ENCODE results near the gene SLIT3. TPM values are rescaled to one million over a fixed set of nuclear protein-coding genes. Genes with fewer than 3 reads are reported as not detected.

The SLIT3 gene
- total RNA-seq, 1 experiment from 2014 or later, result not detected

GRCh38 chr5:168837852-168838251 lies 463.1 kb downstream of the SLIT3 start:
- Histone ChIP-seq H3K4me3 (no peak overlapping the region), H2AFZ (no peak overlapping the region), H3K27ac (no peak overlapping the region), H3K36me3 (ENCODE audit: low read depth) (no peaks in the 10 kb centered on the region), H3K9me2 (ENCODE audit: insufficient read depth) (no peaks in the 10 kb centered on the region), H3K4me1 (replicated peaks; ENCODE audit: insufficient read depth) (no peaks in the 10 kb centered on the region), H3F3A (ENCODE audit: insufficient read depth, low read depth) (no peaks in the 10 kb centered on the region), H3K79me2 (ENCODE audit: low read depth) (no peaks in the 10 kb centered on the region), H4K20me1 (ENCODE audit: insufficient read depth) (no peaks in the 10 kb centered on the region), H3K27me3 (ENCODE audit: insufficient read depth, low read depth) (peaks cover 83% of the 10 kb centered on the region), H3K4me2 (no peak overlapping the region), H3K9me3 (ENCODE audit: insufficient read depth, low read depth) (no peaks in the 10 kb centered on the region)
- TF ChIP-seq EZH2 (IDR thresholded peaks at IDR 0.05; ENCODE audit: low read depth) (no peak), CTCF (conservative IDR thresholded peaks at IDR 0.05) (no peak)
- CTCF ChIA-PET, result no interaction called here
- POLR2A ChIA-PET (ENCODE audit: unreplicated experiment), result no interaction called here
- BruUV-seq (replicated peaks), result no TSS peak
- intact Hi-C loops (cut with micrococcal nuclease; ENCODE audit: unreplicated experiment), result no loop called here
- no peak for DNase-seq

GRCh38 chr5:168836603-168837231 lies 464.2 kb downstream of the SLIT3 start:
- H2AFZ ChIP-seq, result no peak overlapping the region
- H3F3A ChIP-seq (ENCODE audit: insufficient read depth, low read depth), result no peaks in the 10 kb centered on the region
- no peak overlapping the region for H3K4me2 ChIP-seq
- H3K9me3 ChIP-seq (ENCODE audit: insufficient read depth, low read depth), result no peaks in the 10 kb centered on the region
- no peaks in the 10 kb centered on the region for H3K36me3 ChIP-seq (ENCODE audit: low read depth)
- intact Hi-C loops (cut with micrococcal nuclease; ENCODE audit: unreplicated experiment), result no loop called here
- BruUV-seq (replicated peaks), result no TSS peak
- no peak for DNase-seq
- no peak overlapping the region for H3K4me3 ChIP-seq
- H4K20me1 ChIP-seq (ENCODE audit: insufficient read depth), result 0 out of 2 replicates have a peak, but pooled peaks cover 3% of the 10 kb centered on the region
- ChIA-PET CTCF (no interaction called here), POLR2A (ENCODE audit: unreplicated experiment) (no interaction called here)
- no peak for TF ChIP-seq CTCF (conservative IDR thresholded peaks at IDR 0.05)
- TF ChIP-seq EZH2 (IDR thresholded peaks at IDR 0.05; ENCODE audit: low read depth), result no peak
- H3K9me2 ChIP-seq (ENCODE audit: insufficient read depth), result no peaks in the 10 kb centered on the region
- no peaks in the 10 kb centered on the region for H3K79me2 ChIP-seq (ENCODE audit: low read depth)
- H3K27ac ChIP-seq, result no peak overlapping the region
- no peaks in the 10 kb centered on the region for H3K4me1 ChIP-seq (replicated peaks; ENCODE audit: insufficient read depth)
- peaks cover 83% of the 10 kb centered on the region for H3K27me3 ChIP-seq (ENCODE audit: insufficient read depth, low read depth)

GRCh38 chr5:168833936-168834335 lies 467.0 kb downstream of the SLIT3 start:
- H3K79me2 ChIP-seq (ENCODE audit: low read depth), result no peaks in the 10 kb centered on the region
- H3K36me3 ChIP-seq (ENCODE audit: low read depth), result no peaks in the 10 kb centered on the region
- BruUV-seq (replicated peaks), result no TSS peak
- H3K4me3 ChIP-seq, result no peak overlapping the region
- no peaks in the 10 kb centered on the region for H3K9me2 ChIP-seq (ENCODE audit: insufficient read depth)
- no peak overlapping the region for H2AFZ ChIP-seq
- peaks cover 78% of the 10 kb centered on the region for H3K27me3 ChIP-seq (ENCODE audit: insufficient read depth, low read depth)
- TF ChIP-seq CTCF (conservative IDR thresholded peaks at IDR 0.05) (no peak), EZH2 (IDR thresholded peaks at IDR 0.05; ENCODE audit: low read depth) (no peak)
- H3K4me1 ChIP-seq (replicated peaks; ENCODE audit: insufficient read depth), result no peaks in the 10 kb centered on the region
- no peak for DNase-seq
- H3F3A ChIP-seq (ENCODE audit: insufficient read depth, low read depth), result no peaks in the 10 kb centered on the region
- no peak overlapping the region for H3K27ac ChIP-seq
- no peaks in the 10 kb centered on the region for H3K9me3 ChIP-seq (ENCODE audit: insufficient read depth, low read depth)
- intact Hi-C loops (cut with micrococcal nuclease; ENCODE audit: unreplicated experiment), result no loop called here
- 0 out of 2 replicates have a peak, but pooled peaks cover 3% of the 10 kb centered on the region for H4K20me1 ChIP-seq (ENCODE audit: insufficient read depth)
- POLR2A ChIA-PET (ENCODE audit: unreplicated experiment), result no interaction called here
- CTCF ChIA-PET, result no interaction called here
- no peak overlapping the region for H3K4me2 ChIP-seq

Data from PC-9 (cell line).